GM11168 (cell line): ENCODE measurements around the gene PALLD.

Source experiments
- in situ Hi-C: fragments of 300-500 bp; cut with MboI; formaldehyde crosslinking; loops from one replicate; pipeline ENCODE4 v1.12.0; 2022; ENCODE audit warnings: low sequenced_read_pairs; ENCODE audit not compliant: unreplicated experiment

PALLD gene

GRCh38 chr4:168853770-168854169 is 356.9 kb downstream of the PALLD start:
- in situ Hi-C loops = no loop called here

- in situ Hi-C loops = no loop called here
Observed at GRCh38 chr4:168854350-168854921, 357.6 kb downstream of the PALLD start.

GRCh38 chr4:168856312-168856711 is 359.5 kb downstream of the PALLD start:
- in situ Hi-C loops = no loop called here

- in situ Hi-C loops = no loop called here
Observed at GRCh38 chr4:168857009-168857408, 360.2 kb downstream of the PALLD start.

DNA sequence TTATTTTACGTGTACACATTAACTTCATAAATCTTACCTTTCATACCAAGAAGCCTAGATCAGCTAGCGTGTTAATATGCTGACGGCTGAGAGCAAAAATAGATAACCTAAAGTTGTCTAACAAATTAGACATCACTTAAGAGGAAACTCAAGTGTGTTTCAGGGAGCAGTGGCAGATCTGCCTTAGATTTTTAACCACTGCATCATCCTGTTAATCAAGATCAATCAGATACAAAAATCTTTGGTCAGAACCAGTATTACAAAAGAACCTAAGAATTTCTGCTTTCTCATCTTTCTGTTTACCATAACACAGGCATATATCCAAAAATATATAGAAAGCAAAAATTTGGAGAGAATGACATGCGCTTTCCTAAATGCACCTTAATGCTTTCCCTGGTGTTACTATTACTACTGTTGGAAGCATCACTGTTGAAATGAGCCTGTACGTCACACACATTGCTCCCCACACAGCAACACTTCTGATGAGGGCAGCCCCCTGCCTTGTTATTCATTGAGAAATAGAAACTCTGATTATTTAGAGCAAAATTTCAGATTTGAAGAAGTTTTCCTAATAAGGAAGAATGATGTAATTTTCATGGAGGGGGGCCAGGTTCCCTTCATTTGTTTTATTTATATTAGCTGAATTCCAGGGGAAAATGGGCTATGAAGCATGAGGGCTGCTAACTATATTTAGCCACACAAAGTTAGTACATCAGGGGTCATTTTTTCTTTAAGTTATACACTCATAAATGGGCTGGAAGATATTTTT is 360.9 kb downstream of the PALLD start:
- in situ Hi-C loops = no loop called here

GRCh38 chr4:168859100-168859499 is 362.2 kb downstream of the PALLD start:
- in situ Hi-C loops = no loop called here

DNA sequence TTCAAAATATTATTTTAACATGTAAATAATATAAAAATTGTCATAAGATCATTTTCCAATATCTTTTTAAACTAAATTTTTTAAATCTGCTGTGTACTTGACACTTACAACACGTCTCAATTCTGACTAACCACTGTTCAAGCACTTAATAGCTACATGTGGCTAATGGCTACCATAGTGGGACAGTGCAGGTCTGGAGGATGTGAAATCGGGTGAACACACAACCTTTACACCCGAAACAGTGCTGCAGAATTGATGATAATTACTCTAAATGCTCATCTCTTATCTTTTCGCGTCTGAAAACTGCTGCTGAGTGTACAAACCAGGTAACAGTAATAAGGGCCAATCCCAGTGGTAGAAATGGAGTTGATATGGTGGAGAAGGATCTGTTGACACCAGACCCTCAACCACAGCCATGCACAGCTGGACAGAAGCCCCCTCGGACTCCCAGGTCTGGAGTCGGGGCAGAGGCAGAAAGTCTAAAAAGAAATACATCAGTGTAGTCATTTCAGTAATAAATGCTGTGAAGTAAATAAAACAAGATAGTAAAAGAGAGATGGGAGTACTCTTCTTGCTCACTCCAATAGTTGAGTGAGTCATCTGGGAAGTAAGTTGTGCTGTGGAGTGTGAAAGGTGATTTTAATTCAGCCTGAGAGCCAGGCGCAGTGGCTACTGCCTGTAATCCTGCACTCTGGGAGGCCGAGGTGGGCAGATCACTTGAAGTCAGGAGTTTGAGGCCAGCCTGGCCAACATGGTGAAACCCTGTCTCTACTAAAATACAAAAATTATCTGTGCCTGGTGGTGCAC is 363.2 kb downstream of the PALLD start:
- in situ Hi-C loops = no loop called here

GRCh38 chr4:168860827-168861226 is 364.0 kb downstream of the PALLD start:
- in situ Hi-C loops = no loop called here

GRCh38 chr4:168863719-168864647 is 367.1 kb downstream of the PALLD start:
- in situ Hi-C loops = no loop called here

- in situ Hi-C loops = no loop called here
Observed at GRCh38 chr4:168864821-168865541, 368.1 kb downstream of the PALLD start.

DNA sequence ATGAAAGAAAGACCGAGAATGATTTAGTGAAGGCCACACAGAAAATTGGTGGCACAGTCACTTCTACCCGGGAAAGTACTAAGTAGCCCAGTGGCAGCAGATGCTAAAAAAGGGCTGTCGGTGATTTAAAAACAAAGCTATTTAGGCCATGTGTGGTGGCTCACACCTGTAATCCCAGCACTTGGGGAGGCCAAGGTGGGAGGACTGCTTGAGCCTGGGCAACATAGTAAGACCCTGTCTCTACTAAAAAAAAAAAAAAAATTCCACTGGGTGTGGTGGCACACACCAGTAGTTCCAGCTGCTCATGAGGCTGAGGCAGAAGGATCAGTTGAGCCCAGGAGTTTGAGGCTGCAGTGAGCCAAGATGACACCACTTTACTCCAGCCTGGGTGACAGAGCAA is 369.0 kb downstream of the PALLD start:
- in situ Hi-C loops = no loop called here

DNA sequence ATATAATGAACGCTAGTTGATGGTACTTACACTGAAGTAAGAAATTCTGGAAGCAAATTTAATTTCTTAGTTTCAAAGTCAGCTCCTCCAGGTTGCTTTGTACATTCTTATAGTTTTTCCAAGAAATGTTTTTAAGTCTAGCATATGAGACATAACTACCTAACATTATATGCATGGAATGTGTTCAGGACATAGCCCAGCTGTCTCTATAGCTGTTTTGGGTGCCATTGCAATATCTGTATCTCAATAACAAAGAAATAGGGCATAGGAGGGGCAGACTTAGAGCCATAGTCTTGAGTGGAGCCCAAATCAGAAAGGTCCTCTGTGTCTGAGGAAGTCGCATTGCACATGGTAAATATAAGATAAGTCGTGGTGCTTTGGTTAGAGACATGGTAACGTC is 369.8 kb downstream of the PALLD start:
- in situ Hi-C loops = no loop called here

GRCh38 chr4:168867128-168867527 is 370.3 kb downstream of the PALLD start:
- in situ Hi-C loops = no loop called here

GRCh38 chr4:168868044-168868781 is 371.4 kb downstream of the PALLD start:
- in situ Hi-C loops = no loop called here

GRCh38 chr4:168868802-168869201 is 371.9 kb downstream of the PALLD start:
- in situ Hi-C loops = no loop called here

DNA sequence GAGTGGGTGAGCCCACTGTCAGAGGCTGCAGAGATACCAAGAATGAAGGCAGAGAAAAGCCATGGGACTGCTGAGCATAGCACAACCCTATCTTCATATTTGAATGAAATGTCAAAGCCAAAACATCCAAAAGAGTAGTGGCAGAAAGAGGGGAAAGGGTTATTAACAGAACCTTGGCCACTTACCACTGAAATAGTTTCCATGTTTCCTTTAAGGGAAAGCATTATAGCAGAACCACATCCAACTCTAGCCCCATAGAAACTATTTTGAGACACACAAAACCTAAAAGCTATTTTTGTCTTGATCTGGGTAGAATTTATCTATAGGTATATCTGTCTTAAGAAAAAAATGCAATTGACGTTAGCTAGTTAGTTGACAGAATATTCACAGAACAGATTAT is 373.2 kb downstream of the PALLD start:
- in situ Hi-C loops = no loop called here

DNA sequence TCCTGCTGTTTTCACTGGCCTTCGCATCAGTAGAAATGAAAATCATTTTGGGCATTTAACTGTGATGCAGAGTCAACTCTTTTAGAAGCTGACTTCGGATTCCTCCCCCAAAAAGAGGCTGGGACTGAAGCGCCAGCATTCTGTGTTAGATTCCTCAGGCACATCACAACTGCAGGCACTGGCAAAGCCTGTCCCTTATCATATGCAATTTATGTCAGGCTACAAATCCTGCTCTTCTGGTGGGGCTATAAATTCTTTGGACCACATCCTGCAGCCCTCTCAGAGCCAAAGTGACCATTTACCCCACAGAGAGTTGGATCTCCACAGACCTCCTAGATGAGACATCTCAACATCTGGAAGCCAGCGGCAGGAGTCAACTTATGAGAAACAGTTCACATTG is 374.8 kb downstream of the PALLD start:
- in situ Hi-C loops = no loop called here

- in situ Hi-C loops = no loop called here
Observed at GRCh38 chr4:168874083-168874482, 377.2 kb downstream of the PALLD start.

DNA sequence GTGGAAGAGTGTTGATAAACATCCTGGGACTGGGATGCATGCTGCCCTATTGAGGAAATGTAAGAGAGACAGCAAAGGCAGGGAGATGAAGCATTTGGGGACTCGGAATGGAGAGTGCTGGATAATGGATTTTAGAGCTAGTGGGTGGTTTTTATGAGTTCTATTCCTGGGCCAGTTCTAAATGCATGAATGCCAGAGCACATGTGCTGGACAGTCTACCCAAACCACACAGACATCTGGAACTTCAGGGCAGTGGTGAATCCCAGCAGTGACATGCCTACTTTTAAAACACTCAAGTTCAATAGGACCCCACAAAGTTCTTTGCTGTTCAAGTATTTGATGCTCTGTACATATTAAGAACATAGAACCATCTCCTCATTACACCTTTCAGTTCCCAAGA is 379.3 kb downstream of the PALLD start:
- in situ Hi-C loops = no loop called here
